Suppressor macrophage treated with lipopolysaccharide for 1 hour (primary cell): Measurements from ENCODE around the gene DTD1.

Experiments
- DNase-seq, 3 donors: peaks; one replicate each; pipeline ENCODE4 v3.0.0-alpha.2; 2020 to 2022

The DTD1 gene

GRCh38 chr20:18587665-18588573, at the start of gene DTD1:
TSS of gene DTD1 (plus strand) at chr20:18588054. CDS start at chr20:18588073, 19 bp downstream.
- DNase-seq = peak; percentile 95 to 97 (median 97)

- no peak for DNase-seq
Observed at GRCh38 chr20:18541741-18542140, 46.1 kb upstream of the DTD1 start.

GRCh38 chr20:18543216-18543615, 44.6 kb upstream of the DTD1 start:
- no peak for DNase-seq

- DNase-seq = no peak
Observed at GRCh38 chr20:18543932-18544331, 43.9 kb upstream of the DTD1 start.

- DNase-seq = no peak
Observed at GRCh38 chr20:18545566-18545965, 42.3 kb upstream of the DTD1 start.

GRCh38 chr20:18548465-18548864, 39.4 kb upstream of the DTD1 start:
- no peak for DNase-seq

- no peak for DNase-seq
Observed at GRCh38 chr20:18553746-18554145, 34.1 kb upstream of the DTD1 start.

GRCh38 chr20:18566892-18567738, 20.7 kb upstream of the DTD1 start, which contains the start of gene SMIM26:
TSS of gene SMIM26 (plus strand) at chr20:18567432. CDS start at chr20:18567479, 47 bp downstream.
- DNase-seq = peak; percentile 92 to 95 (median 92)

GRCh38 chr20:18567739-18568091, 20.1 kb upstream of the DTD1 start:
- DNase-seq = no peak

GRCh38 chr20:18571009-18571408, 16.8 kb upstream of the DTD1 start:
- no peak for DNase-seq

GRCh38 chr20:18571578-18571977, 16.3 kb upstream of the DTD1 start:
- DNase-seq = peak; percentile 45 to 59 (median 54)

- DNase-seq = no peak
Observed at GRCh38 chr20:18577942-18578341, 9.9 kb upstream of the DTD1 start.

- DNase-seq = peak in 1 of 3 donors; percentile 4
Observed at GRCh38 chr20:18578581-18578980, 9.3 kb upstream of the DTD1 start.

GRCh38 chr20:18580012-18580411, 7.8 kb upstream of the DTD1 start:
- no peak for DNase-seq

- DNase-seq = peak; percentile 51 to 55 (median 53)
Observed at GRCh38 chr20:18585134-18585533, 2.7 kb upstream of the DTD1 start.

GRCh38 chr20:18588574-18588933, 700 bp downstream of the DTD1 start:
- DNase-seq = no peak

GRCh38 chr20:18589941-18590674, 2.3 kb downstream of the DTD1 start:
- DNase-seq = no peak

GRCh38 chr20:18596270-18596669, 8.4 kb downstream of the DTD1 start:
- no peak for DNase-seq

GRCh38 chr20:18609741-18610140, 21.9 kb downstream of the DTD1 start:
- no peak for DNase-seq

GRCh38 chr20:18611492-18611891, 23.6 kb downstream of the DTD1 start:
- peak in 1 of 3 donors; percentile 8 for DNase-seq

- DNase-seq = no peak
Observed at GRCh38 chr20:18613553-18613952, 25.7 kb downstream of the DTD1 start.

GRCh38 chr20:18614244-18614643, 26.4 kb downstream of the DTD1 start:
- no peak for DNase-seq
